K562 (cell line): ENCODE data around the gene COPS6. TPM values are rescaled to one million over a fixed set of nuclear protein-coding genes. Genes with fewer than 3 reads are reported as not detected.
A peak's percentile ranks its signal among the peaks of the same experiment; 100 is the strongest.

Experiments
- ATAC-seq: fragments of 200-7000 bp; cut with Tn5 transposase; 3 replicates; pipeline ENCODE4 v1.9.1; 2020; ENCODE audit warnings: moderate library complexity
- BruUV-seq: library from RNA; stranded (reverse); fragments of 400-500 nt; replicated peaks from 2 replicates; lab custom pipeline; 2021; lab: Mats Ljungman, UMichigan
- CTCF ChIA-PET: fragments of 300-600 bp; formaldehyde crosslinking; extraction: SDS; loops from one replicate; lab custom pipeline; 2021; ENCODE audit warnings: low intra/inter-chr PET ratio; lab: Yijun Ruan, JAX
- POLR2A ChIA-PET: fragments of 300-600, 350-650 bp; sonication (Branson Sonifier 250); formaldehyde crosslinking; extraction: SDS; loops from one replicate; lab custom pipeline; 2021; ENCODE audit warnings: antibody characterized with exemption, inconsistent platforms; lab: Yijun Ruan, JAX
- DNase-seq, 4 experiments: peaks; one replicate each; pipeline versions ENCODE4 v3.0.0 to v3.0.0-alpha.2; 2011 to 2018; ENCODE audit warnings: low spot score in 3 of 4, mixed read lengths in 3 of 4; ENCODE audit errors: extremely low read depth in 1 of 4
- FAIRE-seq: peaks from 2 replicates; lab custom pipeline; 2011; peaks lifted over from hg19 to GRCh38; lab: Jason Lieb, UNC
- H2AFZ ChIP-seq: 2 replicates; pipeline ENCODE4 v1.6.0; 2011; ENCODE audit warnings: low read depth, low read length, control low read depth, inconsistent platforms
- H3K27ac ChIP-seq: fragments of 200-600 bp; 3 replicates; pipeline ENCODE4 v1.8.0; 2011; ENCODE audit warnings: low read depth, mild to moderate bottlenecking, control low read depth, inconsistent platforms, low read length, moderate library complexity, mixed read lengths; ENCODE audit errors: extremely low read depth
- H3K27me3 ChIP-seq, 2 experiments: fragments of 300-600 bp in 1 of 2; 2 replicates in 1 of 2; 3 replicates in 1 of 2; pipeline versions ENCODE4 v1.6.0 to v1.8.0; 2011; ENCODE audit warnings: inconsistent platforms in 2 of 2, low read length in 2 of 2, mild to moderate bottlenecking in 1 of 2, mixed read lengths in 1 of 2, moderate library complexity in 1 of 2; ENCODE audit not compliant: control insufficient read depth in 2 of 2, insufficient read depth in 2 of 2
- H3K36me3 ChIP-seq: fragments of 300-600 bp; 3 replicates; pipeline ENCODE4 v1.8.0; 2011; ENCODE audit warnings: mild to moderate bottlenecking, low read length, inconsistent platforms; ENCODE audit not compliant: control insufficient read depth, insufficient read depth
- H3K4me1 ChIP-seq, 2 experiments: fragments of 200-600 bp in 1 of 2; replicated peaks in 1 of 2; 2 replicates in 1 of 2; 3 replicates in 1 of 2; pipeline versions ENCODE4 v1.5.1 to v1.8.0; 2011; ENCODE audit warnings: inconsistent platforms in 2 of 2, low read length in 2 of 2, mild to moderate bottlenecking in 1 of 2, mixed read lengths in 1 of 2, moderate library complexity in 1 of 2; ENCODE audit not compliant: control insufficient read depth in 2 of 2, insufficient read depth in 2 of 2
- H3K4me2 ChIP-seq: 2 replicates; pipeline ENCODE4 v1.6.1; 2011; ENCODE audit warnings: low read length, control low read depth, inconsistent platforms, mixed read lengths; ENCODE audit not compliant: insufficient read depth
- H3K4me3 ChIP-seq: fragments of 200-600 bp; sonication (generic), shearing (Covaris generic); 2 replicates; pipeline ENCODE4 v1.5.1; 2016; ENCODE audit warnings: control low read depth, inconsistent platforms
- H3K79me2 ChIP-seq: fragments of 200-600 bp; 3 replicates; pipeline ENCODE4 v1.8.0; 2011; ENCODE audit warnings: low read length, inconsistent platforms; ENCODE audit not compliant: control insufficient read depth, insufficient read depth
- H3K9ac ChIP-seq, 2 experiments: 2 replicates each; pipeline versions ENCODE4 v1.6.0 to v1.6.1; 2011; ENCODE audit warnings: low read depth in 2 of 2, low read length in 2 of 2, control low read depth in 1 of 2, inconsistent platforms in 1 of 2, mild to moderate bottlenecking in 1 of 2, mixed read lengths in 1 of 2; ENCODE audit not compliant: insufficient read depth in 1 of 2
- H3K9me1 ChIP-seq: one replicate; pipeline ENCODE4 v1.6.0; 2011; ENCODE audit warnings: inconsistent platforms, mild to moderate bottlenecking, low read length, moderate library complexity; ENCODE audit not compliant: control insufficient read depth, insufficient read depth
- H3K9me3 ChIP-seq: replicated peaks from 2 replicates; pipeline ENCODE4 v1.5.1; 2011; ENCODE audit warnings: low read depth, low read length, inconsistent platforms; ENCODE audit not compliant: control insufficient read depth, insufficient read depth
- H4K20me1 ChIP-seq: replicated peaks from 2 replicates; pipeline ENCODE4 v1.6.1; 2011; ENCODE audit warnings: low read length, inconsistent platforms, mixed read lengths; ENCODE audit not compliant: control insufficient read depth, insufficient read depth
- CC2D1A ChIP-seq: fragments of 450-650 bp; IDR thresholded peaks from 2 replicates; pipeline ENCODE4 v1.6.1; 2017; ENCODE audit warnings: mild to moderate bottlenecking
- CREB1 ChIP-seq, 2 experiments: sonication (generic) in 1 of 2; formaldehyde crosslinking in 1 of 2; IDR thresholded peaks; 2 replicates each; pipeline versions ENCODE4 v1.6.1 to v1.8.0; 2012 to 2022; ENCODE audit warnings: inconsistent platforms in 1 of 2, mild to moderate bottlenecking in 1 of 2, missing genetic modification reagents in 1 of 2, moderate library complexity in 1 of 2
- HDAC1 ChIP-seq, 2 experiments: fragments of 450-650 bp; IDR thresholded peaks; 2 replicates each; pipeline ENCODE4 v1.6.1; 2016 to 2017; ENCODE audit warnings: inconsistent platforms in 1 of 2, mild to moderate bottlenecking in 1 of 2, moderate library complexity in 1 of 2
- HLTF ChIP-seq: fragments of 450-650 bp; IDR thresholded peaks from 2 replicates; pipeline ENCODE4 v1.6.1; 2016
- MECOM ChIP-seq: fragments of 250-450 bp; sonication (Bioruptor Pico); IDR thresholded peaks from 2 replicates; pipeline ENCODE4 v1.8.0; 2022; ENCODE audit warnings: inconsistent platforms
- MYNN ChIP-seq, 2 experiments: sonication (generic); formaldehyde crosslinking in 1 of 2; IDR thresholded peaks; 2 replicates each; pipeline versions ENCODE4 v1.5.0 to v1.6.1; 2016 to 2020; ENCODE audit warnings: antibody characterized with exemption in 1 of 2, missing genetic modification reagents in 1 of 2
- NFE2 ChIP-seq: IDR thresholded peaks from 2 replicates; pipeline ENCODE4 v1.6.1; 2014; ENCODE audit warnings: antibody characterized with exemption, low read depth
- NR2C1 ChIP-seq, 2 experiments: fragments of 450-650 bp; IDR thresholded peaks; 2 replicates each; pipeline ENCODE4 v1.6.1; 2017; ENCODE audit warnings: mild to moderate bottlenecking in 2 of 2, antibody characterized with exemption in 1 of 2, inconsistent platforms in 1 of 2, missing compliant biosample characterization in 1 of 2, missing genetic modification characterization in 1 of 2
- PHB ChIP-seq: fragments of 250-450 bp; sonication (Bioruptor Pico); IDR thresholded peaks from 2 replicates; pipeline ENCODE4 v1.5.0; 2021
- PHF20 ChIP-seq: fragments of 450-650 bp; IDR thresholded peaks from 2 replicates; pipeline ENCODE4 v1.6.1; 2018; ENCODE audit not compliant: partially characterized antibody
- RBM15 ChIP-seq: fragments of 200-400 bp; formaldehyde crosslinking; IDR thresholded peaks from 2 replicates; pipeline ENCODE4 v1.6.1; 2018; ENCODE audit warnings: mild to moderate bottlenecking, low read length, moderate library complexity; ENCODE audit not compliant: insufficient read depth
- SMAD4 ChIP-seq: fragments of 250-450 bp; sonication (Bioruptor Pico); conservative IDR thresholded peaks from 2 replicates; pipeline ENCODE4 v1.8.0; 2021; ENCODE audit warnings: inconsistent platforms, mild to moderate bottlenecking, moderate library complexity
- SOX6 ChIP-seq: fragments of 450-650 bp; IDR thresholded peaks from 2 replicates; pipeline ENCODE4 v1.6.1; 2014; ENCODE audit warnings: mild to moderate bottlenecking
- TCF3 ChIP-seq: sonication (generic); formaldehyde crosslinking; IDR thresholded peaks from 2 replicates; pipeline ENCODE4 v1.4.0; 2020; ENCODE audit warnings: mild to moderate bottlenecking, missing genetic modification reagents
- ZNF431 ChIP-seq: sonication (generic); formaldehyde crosslinking; IDR thresholded peaks from 2 replicates; pipeline ENCODE4 v1.8.0; 2022; ENCODE audit warnings: mild to moderate bottlenecking, missing genetic modification reagents
- ZSCAN29 ChIP-seq: fragments of 450-650 bp; IDR thresholded peaks from 2 replicates; pipeline ENCODE4 v1.6.1; 2017
- WGBS: fragments of 100-300 bp; shearing (Covaris generic); methylation state at CpG from one replicate; pipeline ENCODE4 v1.1.6; 2016; ENCODE audit warnings: low coverage, mixed read lengths; ENCODE audit not compliant: insufficient coverage; ENCODE audit errors: missing lambda C conversion rate; 5-methylcytosine and 5-hydroxymethylcytosine counted together
- in situ Hi-C: fragments of 300-500 bp; cut with MboI; formaldehyde crosslinking; loops from 4 replicates; pipeline ENCODE4 v1.15.0; 2018; ENCODE audit warnings: inconsistent platforms, mixed read lengths
- intact Hi-C: fragments of 100-400 bp; cut with micrococcal nuclease; formaldehyde crosslinking; loops from 2 replicates; pipeline ENCODE4 v1.14.2; 2022
- polyA plus RNA-seq, 8 experiments: library from polyadenylated mRNA; depleted of rRNA in 4 of 8; stranded (reverse) in 5 of 8; unstranded in 3 of 8; fragments of >200 nt; fragmentation: Nextera tagmentation in 2 of 8; fragmentation: Illumina TruSeq in 1 of 8; extraction: Ambion mirVana in 2 of 8; extraction: Trizol in 1 of 8; gene quantifications; 2 replicates each; pipeline versions ENCODE4 v1.2.1 to v1.2.3, GENCODE V29; 2011 to 2014; ENCODE audit warnings: inconsistent platforms in 1 of 8, missing spikeins in 1 of 8
- total RNA-seq, 7 experiments: library from RNA; depleted of rRNA in 6 of 7; stranded (reverse); fragments of >200 nt in 6 of 7; fragmentation: Illumina TruSeq in 2 of 7; extraction: Trizol in 2 of 7; gene quantifications; 2 replicates each; pipeline versions ENCODE4 v1.2.1 to v1.2.3, GENCODE V29; 2011 to 2021; ENCODE audit warnings: low replicate concordance in 1 of 7
- TF ChIP-seq, protein P1 (sequence below): fragments of 450-650 bp; formaldehyde crosslinking; IDR thresholded peaks from 2 replicates; pipeline ENCODE4 v1.4.0; 2022; ENCODE audit warnings: mild to moderate bottlenecking, moderate library complexity
- TF ChIP-seq, protein P2 (sequence below): sonication (generic); formaldehyde crosslinking; IDR thresholded peaks from 2 replicates; pipeline ENCODE4 v1.8.0; 2022; ENCODE audit warnings: missing genetic modification reagents, mild to moderate bottlenecking, moderate library complexity, borderline replicate concordance
- TF ChIP-seq, protein P3 (sequence below): fragments of 450-650 bp; IDR thresholded peaks from 2 replicates; pipeline ENCODE4 v1.6.1; 2016; ENCODE audit warnings: borderline replicate concordance

The COPS6 gene
- total and polyA plus RNA-seq, 9 of the 15 experiments (the other 6 are each of a cell fraction or from before 2014, with no cell fraction given) = 63.0 to 331 (median 168) TPM

DNA sequence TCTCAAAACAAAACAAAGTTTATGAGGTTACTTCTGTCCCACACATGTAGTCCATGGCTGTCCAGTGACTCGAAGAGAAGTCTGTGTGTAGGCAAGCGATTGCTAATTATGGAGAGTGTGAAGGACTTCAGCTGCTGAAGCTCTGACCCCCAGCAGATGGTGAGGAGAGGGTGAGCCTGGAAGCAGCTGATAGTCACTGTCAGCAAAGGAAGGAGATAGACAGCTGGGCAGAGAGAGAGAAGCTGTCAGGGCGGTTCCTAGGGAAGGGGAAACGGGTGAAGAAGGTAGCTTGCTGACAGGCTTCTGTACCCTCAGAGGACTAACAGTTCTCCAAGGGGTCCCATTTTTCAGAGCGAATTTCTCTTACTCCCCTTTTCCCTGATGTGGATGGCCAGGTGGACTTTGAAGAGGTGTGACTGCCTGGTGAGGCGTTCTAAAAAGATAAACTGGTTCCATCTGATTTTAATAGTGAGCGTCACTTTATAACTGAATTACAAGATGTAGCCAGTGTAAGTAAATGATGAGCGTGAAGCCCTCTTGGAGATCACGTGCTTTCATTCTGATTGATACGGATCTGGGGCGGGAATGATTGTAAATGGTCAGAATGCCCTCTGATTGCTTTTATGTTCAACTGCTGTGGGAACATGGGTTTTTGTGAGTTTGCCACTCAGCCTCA, 27.1 kb upstream of the COPS6 start:
- no TSS peak for BruUV-seq
- Histone ChIP-seq H3K9me3 (no peaks in the 10 kb centered on the region; the same call in 1 of the 2 replicates), H3K36me3 (peaks cover 64% of the 10 kb centered on the region), H3K9me1 (no peaks in the 10 kb centered on the region), H3K27me3 (no peaks in the 10 kb centered on the region), H4K20me1 (no peaks in the 10 kb centered on the region), H3K4me3 (no peak overlapping the region), H3K4me2 (peak overlapping the region; percentile 14), H3K4me1 (peaks cover 5 to 19% of the 10 kb centered on the region in 2 experiments; a peak in 3 of 5 replicates), H2AFZ (no peak overlapping the region), H3K27ac (no peak overlapping the region; the same call in 2 of the 3 replicates), H3K9ac (peak overlapping the region in 1 of 2 experiments; percentile 31; a peak in 1 of 4 replicates), H3K79me2 (no peaks in the 10 kb centered on the region)
- peak; percentile 54 for ATAC-seq
- intact Hi-C loops = no loop called here
- POLR2A ChIA-PET = interaction anchor here (0.5 to 1.1 kb wide), 5 partner anchors 11 to 659 kb away, joined by 3 to 7 read pairs (median 5); partner anchors contain the start of gene ZSCAN21
- peak; percentile 65 to 78 (median 76) for DNase-seq
- peak; percentile 78 for FAIRE-seq
- in situ Hi-C loops = no loop called here
- CTCF ChIA-PET = interaction anchor here (0.5 kb wide), 1 partner anchor 33 kb away, joined by 4 read pairs; no protein-coding TSS in a partner anchor
- WGBS = 62% methylated on average over 11 of the region's 11 CpGs
- TF ChIP-seq TCF3 (CRISPR knock-in tag) (peak; percentile 96), ZNF431 (CRISPR knock-in tag) (no peak), SOX6 (peak; percentile 32; the same call in 1 of the 2 replicates), PHF20 (no peak), MYNN (IDR thresholded peaks at IDR 0.05) (0 out of 2 replicates have a peak, but pooled peaks have one; percentile 57), MYNN (CRISPR knock-in tag; IDR thresholded peaks at IDR 0.05) (no peak), PHB (CRISPR knock-in tag) (no peak), MECOM (CRISPR knock-in tag) (no peak), NFE2 (no peak), CREB1 (IDR thresholded peaks at IDR 0.05) (peak; percentile 49; the same call in 1 of the 2 replicates), CREB1 (CRISPR knock-in tag; IDR thresholded peaks at IDR 0.05) (no peak), ZSCAN29 (no peak), CC2D1A (peak; percentile 91; the same call in 1 of the 2 replicates), NR2C1 (IDR thresholded peaks at IDR 0.05) (peak; percentile 59; the same call in 1 of the 2 replicates), NR2C1 (tag; IDR thresholded peaks at IDR 0.05) (peak; percentile 33; the same call in 1 of the 2 replicates), SMAD4 (CRISPR knock-in tag) (0 out of 2 replicates have a peak, but pooled peaks have one; percentile 33), HLTF (peak; percentile 44; the same call in 1 of the 2 replicates), HDAC1 (IDR thresholded peaks at IDR 0.05) (0 out of 4 replicates have a peak, but pooled peaks of 1 of the 2 experiments have one; percentile 62), RBM15 (no peak)
- TF ChIP-seq, protein P1, sequence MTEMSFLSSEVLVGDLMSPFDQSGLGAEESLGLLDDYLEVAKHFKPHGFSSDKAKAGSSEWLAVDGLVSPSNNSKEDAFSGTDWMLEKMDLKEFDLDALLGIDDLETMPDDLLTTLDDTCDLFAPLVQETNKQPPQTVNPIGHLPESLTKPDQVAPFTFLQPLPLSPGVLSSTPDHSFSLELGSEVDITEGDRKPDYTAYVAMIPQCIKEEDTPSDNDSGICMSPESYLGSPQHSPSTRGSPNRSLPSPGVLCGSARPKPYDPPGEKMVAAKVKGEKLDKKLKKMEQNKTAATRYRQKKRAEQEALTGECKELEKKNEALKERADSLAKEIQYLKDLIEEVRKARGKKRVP (CRISPR knock-in tag) = no peak
- TF ChIP-seq, protein P2, sequence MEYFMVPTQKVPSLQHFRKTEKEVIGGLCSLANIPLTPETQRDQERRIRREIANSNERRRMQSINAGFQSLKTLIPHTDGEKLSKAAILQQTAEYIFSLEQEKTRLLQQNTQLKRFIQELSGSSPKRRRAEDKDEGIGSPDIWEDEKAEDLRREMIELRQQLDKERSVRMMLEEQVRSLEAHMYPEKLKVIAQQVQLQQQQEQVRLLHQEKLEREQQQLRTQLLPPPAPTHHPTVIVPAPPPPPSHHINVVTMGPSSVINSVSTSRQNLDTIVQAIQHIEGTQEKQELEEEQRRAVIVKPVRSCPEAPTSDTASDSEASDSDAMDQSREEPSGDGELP (CRISPR knock-in tag) = peak; percentile 93
- TF ChIP-seq, protein P3, sequence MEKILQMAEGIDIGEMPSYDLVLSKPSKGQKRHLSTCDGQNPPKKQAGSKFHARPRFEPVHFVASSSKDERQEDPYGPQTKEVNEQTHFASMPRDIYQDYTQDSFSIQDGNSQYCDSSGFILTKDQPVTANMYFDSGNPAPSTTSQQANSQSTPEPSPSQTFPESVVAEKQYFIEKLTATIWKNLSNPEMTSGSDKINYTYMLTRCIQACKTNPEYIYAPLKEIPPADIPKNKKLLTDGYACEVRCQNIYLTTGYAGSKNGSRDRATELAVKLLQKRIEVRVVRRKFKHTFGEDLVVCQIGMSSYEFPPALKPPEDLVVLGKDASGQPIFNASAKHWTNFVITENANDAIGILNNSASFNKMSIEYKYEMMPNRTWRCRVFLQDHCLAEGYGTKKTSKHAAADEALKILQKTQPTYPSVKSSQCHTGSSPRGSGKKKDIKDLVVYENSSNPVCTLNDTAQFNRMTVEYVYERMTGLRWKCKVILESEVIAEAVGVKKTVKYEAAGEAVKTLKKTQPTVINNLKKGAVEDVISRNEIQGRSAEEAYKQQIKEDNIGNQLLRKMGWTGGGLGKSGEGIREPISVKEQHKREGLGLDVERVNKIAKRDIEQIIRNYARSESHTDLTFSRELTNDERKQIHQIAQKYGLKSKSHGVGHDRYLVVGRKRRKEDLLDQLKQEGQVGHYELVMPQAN = peak; percentile 60; the same call in 1 of the 2 replicates
